ENCODE results near the gene C8A.

The C8A gene

GRCh38 chr1:56929492-56929891 lies 74.9 kb downstream of the C8A start:
- DNase-seq = no peak

- DNase-seq = no peak
These were observed 76.6 kb downstream of the C8A start for GRCh38 chr1:56931211-56931610.

GRCh38 chr1:56931686-56932085 lies 77.1 kb downstream of the C8A start:
- DNase-seq = no peak

GRCh38 chr1:56933161-56933560 lies 78.6 kb downstream of the C8A start:
- no peak for DNase-seq

- DNase-seq = no peak
These were observed 79.0 kb downstream of the C8A start for GRCh38 chr1:56933606-56934005.

GRCh38 chr1:56934430-56935060 lies 79.9 kb downstream of the C8A start:
- DNase-seq = no peak

- DNase-seq = no peak
These were observed 84.0 kb downstream of the C8A start for GRCh38 chr1:56938646-56939045.

- DNase-seq = no peak
These were observed 84.6 kb downstream of the C8A start for GRCh38 chr1:56939209-56939608.

- DNase-seq = no peak
These were observed 85.4 kb downstream of the C8A start for GRCh38 chr1:56940039-56940438.

GRCh38 chr1:56948403-56949023 lies 93.9 kb downstream of the C8A start:
- DNase-seq = no peak

GRCh38 chr1:56952501-56952900 lies 97.9 kb downstream of the C8A start:
- DNase-seq = no peak

- DNase-seq = no peak
These were observed 98.8 kb downstream of the C8A start for GRCh38 chr1:56953386-56953785.

GRCh38 chr1:56954664-56955063 lies 100.1 kb downstream of the C8A start:
- DNase-seq = no peak

GRCh38 chr1:56957931-56958330 lies 103.3 kb downstream of the C8A start:
- DNase-seq = no peak

GRCh38 chr1:56958526-56958925 lies 103.9 kb downstream of the C8A start:
- no peak for DNase-seq

- DNase-seq = no peak
These were observed 106.8 kb downstream of the C8A start for GRCh38 chr1:56961426-56961825.

GRCh38 chr1:56963667-56964066 lies 109.1 kb downstream of the C8A start:
- no peak for DNase-seq

- no peak for DNase-seq
These were observed 109.9 kb downstream of the C8A start for GRCh38 chr1:56964349-56965017.

- DNase-seq = no peak
These were observed 110.6 kb downstream of the C8A start for GRCh38 chr1:56965191-56965590.

GRCh38 chr1:56965916-56966697 lies 111.5 kb downstream of the C8A start, which contains the start of gene C8B:
C8B (minus strand) TSS chr1:56966015; CDS start chr1:56965948, 67 bp downstream.
- no peak for DNase-seq

GRCh38 chr1:56966698-56966999 lies 112.1 kb downstream of the C8A start:
- DNase-seq = no peak

GRCh38 chr1:56967355-56967754 lies 112.8 kb downstream of the C8A start:
- no peak for DNase-seq
